GM08714 (cell line): ENCODE data around the gene MAD1L1.

Source experiments
- H3K4me3 ChIP-seq: fragments of 200-500 bp; sonication (Bioruptor generic); 2 replicates; pipeline ENCODE4 v1.5.1; 2014; ENCODE audit warnings: mild to moderate bottlenecking, low read length, inconsistent platforms
- ZNF274 ChIP-seq: IDR thresholded peaks from 2 replicates; pipeline ENCODE4 v1.6.1; 2012; ENCODE audit warnings: mild to moderate bottlenecking, low read depth, low read length

Gene MAD1L1

DNA sequence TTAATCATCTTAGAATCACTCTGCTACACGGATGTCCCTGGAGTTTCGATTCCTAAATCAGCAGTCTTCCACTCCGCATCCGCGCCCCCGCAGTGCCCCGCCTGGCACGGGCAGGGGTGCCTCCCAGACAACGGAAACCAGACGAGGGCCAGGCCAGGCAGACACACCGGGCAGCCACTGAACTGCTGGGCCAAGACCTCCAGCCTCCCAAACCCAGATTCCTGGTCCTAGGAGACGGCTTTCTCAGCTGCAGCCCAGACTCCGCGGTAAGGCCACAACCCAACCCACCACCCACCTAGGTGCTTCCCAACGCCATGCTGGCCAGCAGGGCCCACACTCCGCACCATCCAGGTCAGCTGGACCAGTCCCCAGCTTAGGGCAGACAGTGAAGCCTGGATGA, 33.2 kb downstream of the MAD1L1 start:
- no peak for TF ChIP-seq ZNF274
- H3K4me3 ChIP-seq = no peak overlapping the region

DNA sequence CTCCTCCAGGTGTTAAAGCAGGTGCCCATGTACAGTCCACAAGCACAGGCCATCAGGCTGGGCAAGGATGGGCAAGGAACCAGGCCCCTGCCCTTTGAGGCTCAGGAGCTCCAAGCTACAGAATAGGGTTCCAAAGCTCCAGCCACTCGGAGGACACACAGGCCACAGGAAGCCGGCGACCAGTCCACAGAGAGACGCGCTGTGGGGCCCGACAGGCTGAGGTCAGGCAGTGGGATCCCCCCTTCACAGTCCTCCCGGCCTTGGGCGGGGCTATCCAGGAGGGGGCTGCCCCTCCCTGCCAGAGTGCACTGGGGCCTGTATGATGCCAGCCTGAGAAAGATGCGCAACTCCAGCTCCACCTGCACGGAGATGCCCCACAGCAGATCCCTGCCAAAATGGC, 34.0 kb downstream of the MAD1L1 start:
- TF ChIP-seq ZNF274 = no peak
- no peak overlapping the region for H3K4me3 ChIP-seq

DNA sequence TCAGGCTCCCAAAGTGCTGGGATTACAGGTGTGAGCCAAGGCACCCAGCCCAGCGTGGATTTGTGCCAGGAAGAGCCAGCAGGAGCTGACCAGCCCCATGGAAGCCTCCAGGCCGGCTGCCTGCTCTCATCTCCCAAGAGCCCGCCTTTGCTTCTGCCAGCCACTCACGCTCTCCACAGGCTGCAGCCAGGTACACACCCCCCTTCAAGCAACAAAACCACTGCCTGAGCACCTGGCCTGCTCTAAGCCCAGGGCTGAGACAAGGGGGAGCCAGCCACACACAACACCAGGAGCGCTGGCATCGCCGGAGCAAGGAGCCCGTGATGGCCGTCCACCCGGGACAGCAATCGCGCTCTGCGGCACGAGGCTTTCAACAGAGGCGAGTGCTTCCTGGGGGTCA, 34.5 kb downstream of the MAD1L1 start:
- TF ChIP-seq ZNF274 = no peak
- H3K4me3 ChIP-seq = no peak overlapping the region

DNA sequence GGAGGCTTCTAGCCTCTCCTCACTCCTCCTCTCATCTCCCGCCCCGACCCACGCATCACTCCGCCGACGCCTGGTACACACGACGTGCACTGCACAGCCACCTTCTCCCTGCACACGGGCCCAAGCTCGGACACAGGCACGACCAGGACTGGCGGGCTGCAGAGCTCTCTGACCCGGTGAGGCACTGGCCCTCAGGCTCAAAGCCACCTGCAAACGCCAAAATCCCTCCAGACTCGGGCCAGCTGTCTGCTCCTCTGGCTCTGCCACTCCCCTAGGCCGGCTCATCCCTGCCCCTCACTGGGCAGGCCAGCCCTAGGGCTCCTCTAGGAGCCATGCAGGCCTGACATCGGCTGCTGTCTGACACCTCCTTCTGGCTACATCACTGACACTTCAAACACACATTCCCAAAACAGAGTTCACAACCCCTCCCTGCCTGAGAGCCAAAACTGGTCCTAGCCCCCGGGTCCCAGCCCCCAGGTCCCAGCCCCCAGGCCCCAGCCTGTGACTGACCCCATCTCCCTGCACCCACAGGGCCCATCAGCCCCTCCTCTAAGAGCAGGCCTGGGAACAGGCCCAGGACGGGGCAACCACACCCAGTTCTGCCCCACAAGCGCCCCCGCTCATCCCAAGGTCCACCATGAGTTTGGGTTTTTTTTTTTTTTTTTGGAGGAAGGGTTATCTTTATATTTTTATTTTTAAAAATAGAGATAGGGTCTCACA, 35.1 kb downstream of the MAD1L1 start:
- no peak overlapping the region for H3K4me3 ChIP-seq
- TF ChIP-seq ZNF274 = no peak

DNA sequence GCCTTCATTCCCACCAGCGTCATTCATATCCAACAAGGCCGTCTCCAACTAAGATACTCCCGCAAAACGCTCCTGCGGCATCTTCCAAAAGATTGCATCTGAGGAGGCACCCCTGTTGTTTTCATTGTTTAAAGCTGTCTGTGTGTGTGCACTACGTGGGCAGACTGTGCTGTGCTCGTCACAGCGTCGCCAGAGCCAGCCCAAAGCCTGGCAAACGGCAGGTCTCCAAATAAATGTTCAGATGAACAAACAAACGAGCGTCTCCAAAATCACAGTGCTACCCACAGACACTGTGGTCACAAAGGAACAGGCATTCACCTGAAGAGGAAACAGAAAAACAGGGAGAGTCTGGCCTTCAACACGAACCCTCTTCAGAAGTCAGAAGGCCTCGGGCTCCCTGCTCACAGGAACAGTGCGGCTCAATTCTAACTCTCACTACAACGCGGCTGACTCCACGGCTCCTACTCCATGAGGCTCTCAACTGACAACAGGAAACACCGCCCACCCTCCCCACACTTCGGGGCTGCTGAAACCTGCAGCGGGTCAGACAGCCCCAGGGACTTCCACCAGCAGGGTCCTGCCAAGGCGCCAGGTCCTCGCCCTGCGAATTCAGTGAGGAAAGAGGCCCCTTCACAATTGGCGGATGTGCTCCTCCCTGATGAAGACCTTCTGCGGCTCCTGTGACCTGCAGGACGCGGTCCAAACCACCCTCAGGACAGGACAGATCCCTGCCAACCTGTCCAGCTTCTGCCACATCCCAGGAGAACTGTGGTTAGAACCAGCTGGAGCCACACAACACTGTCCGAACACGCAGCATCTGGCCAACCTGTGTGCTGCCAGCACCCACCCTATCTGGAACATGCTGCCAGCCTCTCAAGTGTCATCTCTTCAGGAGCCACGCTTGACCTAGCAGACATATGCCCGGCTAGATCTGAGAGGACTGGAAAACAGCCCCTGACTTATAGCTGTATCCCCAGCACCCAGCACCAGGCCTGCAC, 36.1 kb downstream of the MAD1L1 start:
- no peak for TF ChIP-seq ZNF274
- no peak overlapping the region for H3K4me3 ChIP-seq

DNA sequence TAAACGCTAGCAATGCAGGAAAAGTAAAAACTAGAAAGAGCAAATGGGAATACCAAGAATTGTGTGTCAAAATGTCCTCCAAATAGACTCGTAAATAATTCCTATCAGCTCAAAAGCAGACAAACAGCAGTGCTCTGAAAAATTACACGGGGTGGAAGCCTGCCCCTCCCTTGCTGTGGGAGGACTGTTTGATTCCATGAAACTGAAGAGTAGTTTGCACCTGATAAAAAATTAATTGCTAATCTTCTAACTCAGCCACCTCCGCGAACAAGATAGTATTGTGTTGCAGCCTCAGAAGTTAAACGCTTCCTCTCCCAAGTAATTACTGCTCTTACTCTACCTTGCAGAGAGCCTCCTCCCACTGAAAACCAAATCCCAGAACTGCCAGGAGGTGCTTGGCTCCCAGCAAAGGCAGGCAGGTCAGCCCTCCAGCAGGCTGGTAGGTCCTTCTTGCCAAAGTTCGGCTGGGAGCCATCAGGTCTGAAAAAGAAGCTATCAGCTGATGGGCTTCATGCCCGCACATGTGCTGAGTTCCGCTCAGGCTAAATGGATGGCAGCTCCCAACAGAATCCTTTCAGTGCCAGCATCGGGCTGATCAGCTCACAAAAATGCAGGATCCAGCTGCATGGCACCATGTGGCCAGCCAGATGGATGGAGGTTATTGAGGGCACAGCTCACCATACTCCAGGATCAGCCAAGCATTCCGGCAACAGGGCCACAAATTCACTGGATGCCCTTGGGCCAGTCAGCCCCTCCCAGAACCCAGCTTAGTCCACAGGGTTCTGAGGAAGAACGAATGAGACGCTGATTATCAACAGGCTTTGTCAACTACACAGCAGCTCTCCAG, 37.1 kb downstream of the MAD1L1 start:
- no peak overlapping the region for H3K4me3 ChIP-seq
- TF ChIP-seq ZNF274 = no peak

DNA sequence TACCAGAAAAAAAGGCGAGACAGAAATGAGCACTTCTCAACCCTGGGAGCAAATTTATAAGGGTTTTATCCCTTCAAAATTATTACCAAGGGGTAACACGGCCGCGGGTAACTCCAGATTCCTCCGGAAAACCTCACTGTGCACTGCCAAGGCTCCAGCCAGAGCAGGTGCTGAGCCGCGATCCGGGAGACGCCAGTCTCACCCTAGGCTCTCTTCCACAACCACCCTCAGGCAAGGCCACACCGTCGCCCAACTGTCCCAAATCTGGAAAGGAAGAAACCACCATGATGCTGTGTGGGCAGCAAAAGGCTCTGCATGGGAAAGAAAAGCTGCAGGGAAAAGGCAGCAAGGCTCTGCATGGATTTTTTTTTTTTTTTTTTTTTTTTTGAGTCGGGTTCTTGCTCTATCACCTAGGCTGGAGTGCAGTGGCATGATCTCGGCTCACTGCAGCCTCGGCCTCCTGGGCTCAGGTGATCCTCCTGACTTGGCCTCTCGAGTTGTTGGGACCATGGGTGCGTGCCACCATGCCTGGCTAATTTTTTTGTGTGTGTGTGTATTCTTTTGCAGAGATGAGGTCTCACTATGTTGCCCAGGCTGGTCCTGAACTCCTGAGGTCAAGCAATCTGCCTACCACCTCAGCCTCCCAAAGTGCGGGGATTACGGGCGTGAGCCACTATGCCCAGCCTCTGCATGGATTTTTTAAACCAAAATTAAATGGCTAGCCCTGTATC, 39.0 kb downstream of the MAD1L1 start:
- no peak overlapping the region for H3K4me3 ChIP-seq
- no peak for TF ChIP-seq ZNF274

DNA sequence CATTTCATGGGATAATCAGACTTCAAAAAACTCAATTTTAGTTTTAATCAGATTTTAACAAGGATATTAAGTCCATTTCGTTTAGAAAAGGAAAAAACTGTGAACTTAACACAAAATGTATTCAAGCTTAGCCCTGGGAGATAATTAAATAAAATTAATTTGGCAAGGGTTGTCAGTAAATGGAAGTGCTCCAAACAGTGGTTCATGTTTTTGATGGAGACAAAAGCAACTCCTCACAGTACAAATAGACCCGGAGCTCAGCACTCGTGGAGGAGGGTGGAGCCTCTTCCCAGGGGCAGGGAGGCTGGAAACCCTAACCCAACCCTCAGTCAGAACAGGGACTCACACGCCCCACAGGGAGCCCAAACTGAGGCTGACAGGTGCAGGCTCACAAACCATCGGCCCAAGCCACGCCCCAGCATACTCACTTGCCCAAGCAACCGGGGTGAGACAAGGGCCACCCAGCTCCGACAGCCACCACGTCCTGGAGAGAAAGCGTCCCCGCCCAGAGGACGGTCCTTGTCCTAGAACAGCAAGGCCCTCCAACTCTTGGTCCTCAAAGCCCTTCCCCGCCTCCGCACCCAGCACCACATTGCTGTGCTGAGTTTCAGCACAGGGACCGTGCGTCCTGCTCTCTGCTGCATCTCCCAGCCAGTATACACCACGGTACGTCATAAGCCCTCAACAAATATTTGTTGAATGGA, 39.8 kb downstream of the MAD1L1 start:
- TF ChIP-seq ZNF274 = no peak
- no peak overlapping the region for H3K4me3 ChIP-seq

DNA sequence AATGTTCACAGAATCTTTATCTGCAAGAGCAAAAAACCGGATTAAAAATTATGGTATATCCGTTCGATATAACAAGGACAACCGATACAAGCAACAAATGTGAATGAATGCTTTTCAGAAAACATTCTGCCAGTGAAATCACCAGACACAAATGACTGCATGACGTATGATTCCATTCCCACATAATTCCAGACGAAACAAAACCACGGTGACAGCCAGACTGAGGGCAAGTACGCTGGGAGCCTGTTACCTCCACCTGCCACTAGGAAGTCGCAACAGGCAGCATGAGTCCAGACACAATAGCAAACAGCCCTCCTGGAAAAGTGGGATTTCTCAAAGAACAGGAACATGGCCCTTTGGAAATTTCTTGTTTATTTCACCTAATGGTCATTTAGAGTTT, 41.7 kb downstream of the MAD1L1 start:
- H3K4me3 ChIP-seq = no peak overlapping the region
- TF ChIP-seq ZNF274 = no peak

DNA sequence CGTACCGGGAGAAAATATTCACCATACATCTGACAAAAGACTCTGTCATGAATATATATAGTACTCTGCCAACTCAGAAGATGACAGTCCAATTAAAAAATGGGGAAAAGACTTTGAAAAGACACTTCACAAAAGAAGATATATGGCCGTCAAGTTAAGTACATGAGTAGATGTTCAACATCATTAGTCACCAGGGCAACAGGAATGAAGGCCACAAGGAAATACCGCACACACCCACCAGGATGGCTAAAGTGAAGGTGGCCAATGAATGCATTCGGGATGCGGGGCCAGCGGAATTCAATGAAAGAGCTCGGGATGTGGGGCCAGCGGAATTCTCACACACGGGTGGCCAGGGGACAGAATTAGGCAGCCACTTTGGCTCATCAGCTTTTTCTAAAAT, 42.2 kb downstream of the MAD1L1 start:
- TF ChIP-seq ZNF274 = no peak
- H3K4me3 ChIP-seq = no peak overlapping the region

DNA sequence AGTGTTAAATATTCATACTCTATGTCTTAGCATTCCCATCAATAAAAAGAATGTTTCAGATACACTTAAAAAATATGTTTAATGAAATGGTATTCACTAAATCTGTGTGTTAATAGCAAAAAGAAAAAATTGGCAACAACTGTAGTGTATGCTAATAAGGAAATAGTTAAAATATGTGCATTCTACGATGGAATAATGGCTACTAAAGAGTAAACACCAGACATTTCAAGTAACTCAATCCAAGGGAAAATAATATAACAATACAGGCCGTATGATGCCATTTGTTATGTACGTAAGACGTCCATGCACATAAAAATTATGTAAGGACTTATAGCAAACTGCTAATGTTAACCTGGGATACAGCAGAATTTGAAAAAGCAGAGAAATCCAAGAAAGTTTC, 46.6 kb downstream of the MAD1L1 start:
- H3K4me3 ChIP-seq = no peak overlapping the region
- TF ChIP-seq ZNF274 = no peak

DNA sequence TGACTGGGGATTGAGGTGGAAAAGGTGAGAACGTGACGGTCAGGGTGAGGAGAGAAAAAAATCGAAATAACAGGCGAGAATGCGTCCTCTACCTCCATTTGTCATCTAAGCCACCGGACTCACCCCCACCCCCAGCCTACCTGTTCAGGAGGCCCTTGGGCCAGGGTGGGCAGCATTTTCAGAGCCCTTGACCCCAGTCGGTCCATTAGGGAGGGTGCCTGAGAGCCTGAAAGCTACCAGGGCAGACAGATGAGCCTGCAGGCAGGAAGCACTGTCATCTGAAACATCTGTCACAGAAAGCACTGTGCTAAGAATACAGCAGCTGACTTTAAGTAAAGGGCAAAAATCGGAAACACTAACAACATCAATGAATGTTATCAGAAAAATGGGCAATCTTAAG, 47.0 kb downstream of the MAD1L1 start:
- TF ChIP-seq ZNF274 = no peak
- H3K4me3 ChIP-seq = no peak overlapping the region

DNA sequence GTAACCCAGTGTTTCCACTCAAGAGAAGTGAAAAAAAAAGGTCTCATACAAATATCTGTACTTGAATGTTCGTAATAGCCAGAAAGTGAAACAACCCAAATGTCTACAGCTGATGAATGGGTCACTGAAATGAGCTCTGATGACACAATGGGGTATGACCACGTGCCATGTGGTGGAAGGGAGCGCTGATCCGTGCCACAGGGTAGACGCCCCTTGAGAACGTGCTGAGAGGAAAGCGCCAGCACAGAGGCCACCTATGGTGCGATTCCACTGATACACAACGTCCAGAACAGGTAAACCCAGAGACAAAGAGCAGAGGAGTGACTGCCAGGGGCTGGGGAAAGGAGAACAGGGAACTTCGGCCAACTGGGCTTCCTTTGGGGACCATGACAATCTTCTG, 50.3 kb downstream of the MAD1L1 start:
- no peak overlapping the region for H3K4me3 ChIP-seq
- TF ChIP-seq ZNF274 = no peak
